ENCODE measurements around the gene PPM1H.

PPM1H gene

GRCh38 chr12:62613081-62613480 lies 321.9 kb downstream of the PPM1H start:
- no peaks in the 10 kb centered on the region for H3K36me3 ChIP-seq
- intact Hi-C loops (cut with DNase I; ENCODE audit: low total_unique reads) = no loop called here
- H3K27ac ChIP-seq = no peak overlapping the region
- peaks cover 0 to 8% (median 1%) of the 10 kb centered on the region in 4 donors for H3K4me1 ChIP-seq
- TF ChIP-seq, protein P1, sequence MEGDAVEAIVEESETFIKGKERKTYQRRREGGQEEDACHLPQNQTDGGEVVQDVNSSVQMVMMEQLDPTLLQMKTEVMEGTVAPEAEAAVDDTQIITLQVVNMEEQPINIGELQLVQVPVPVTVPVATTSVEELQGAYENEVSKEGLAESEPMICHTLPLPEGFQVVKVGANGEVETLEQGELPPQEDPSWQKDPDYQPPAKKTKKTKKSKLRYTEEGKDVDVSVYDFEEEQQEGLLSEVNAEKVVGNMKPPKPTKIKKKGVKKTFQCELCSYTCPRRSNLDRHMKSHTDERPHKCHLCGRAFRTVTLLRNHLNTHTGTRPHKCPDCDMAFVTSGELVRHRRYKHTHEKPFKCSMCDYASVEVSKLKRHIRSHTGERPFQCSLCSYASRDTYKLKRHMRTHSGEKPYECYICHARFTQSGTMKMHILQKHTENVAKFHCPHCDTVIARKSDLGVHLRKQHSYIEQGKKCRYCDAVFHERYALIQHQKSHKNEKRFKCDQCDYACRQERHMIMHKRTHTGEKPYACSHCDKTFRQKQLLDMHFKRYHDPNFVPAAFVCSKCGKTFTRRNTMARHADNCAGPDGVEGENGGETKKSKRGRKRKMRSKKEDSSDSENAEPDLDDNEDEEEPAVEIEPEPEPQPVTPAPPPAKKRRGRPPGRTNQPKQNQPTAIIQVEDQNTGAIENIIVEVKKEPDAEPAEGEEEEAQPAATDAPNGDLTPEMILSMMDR (IDR thresholded peaks at IDR 0.05) = no peak
- H3K4me3 ChIP-seq = no peak overlapping the region
- H3K9me3 ChIP-seq = no peaks in the 10 kb centered on the region
- no peak for DNase-seq
- no peaks in the 10 kb centered on the region for H3K27me3 ChIP-seq

GRCh38 chr12:62606654-62607053 lies 328.3 kb downstream of the PPM1H start:
- Histone ChIP-seq H3K9me3 (no peaks in the 10 kb centered on the region), H3K27me3 (no peaks in the 10 kb centered on the region), H3K27ac (no peak overlapping the region), H3K36me3 (no peaks in the 10 kb centered on the region), H3K4me1 (peaks cover 0 to 25% (median 6%) of the 10 kb centered on the region in 4 donors), H3K4me3 (no peak overlapping the region)
- no peak for DNase-seq
- intact Hi-C loops (cut with DNase I; ENCODE audit: low total_unique reads) = no loop called here
- TF ChIP-seq, protein P1 (IDR thresholded peaks at IDR 0.05) = no peak

- intact Hi-C loops (cut with DNase I; ENCODE audit: low total_unique reads) = no loop called here
- H3K4me3 ChIP-seq = no peak overlapping the region
- H3K27me3 ChIP-seq = no peaks in the 10 kb centered on the region
Observed at GRCh38 chr12:62605981-62606380, 329.0 kb downstream of the PPM1H start.

DNA sequence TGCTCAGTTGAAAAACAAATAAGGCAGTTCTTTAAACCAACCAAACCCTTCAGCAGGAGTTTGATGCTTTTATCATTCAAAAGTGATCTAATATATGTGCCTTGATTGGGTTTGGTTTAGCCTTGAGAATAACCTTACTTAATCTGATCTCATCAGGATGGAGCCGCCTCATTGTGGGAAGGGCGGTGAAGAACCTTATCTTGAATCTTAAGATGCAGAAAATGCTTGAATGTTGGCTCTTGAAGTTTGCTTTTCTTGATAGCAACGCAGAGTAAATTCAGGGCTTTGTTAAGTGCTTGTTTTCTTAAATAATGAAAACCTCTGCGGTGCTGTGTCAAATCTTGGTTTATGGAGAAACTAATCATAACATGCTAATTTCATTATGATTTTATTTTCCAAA lies 330.1 kb downstream of the PPM1H start:
- Histone ChIP-seq H3K4me3 (peak overlapping the region; percentile 81 to 87), H3K27ac (peak overlapping the region; percentile 13 to 99), H3K9me3 (no peaks in the 10 kb centered on the region), H3K27me3 (no peaks in the 10 kb centered on the region), H3K4me1 (peaks cover 0 to 28% (median 6%) of the 10 kb centered on the region in 4 donors), H3K36me3 (no peaks in the 10 kb centered on the region)
- intact Hi-C loops (cut with DNase I; ENCODE audit: low total_unique reads) = loop anchor here (5.0 kb wide), 1 partner anchor 187 kb away; no protein-coding TSS in a partner anchor
- TF ChIP-seq, protein P1 (IDR thresholded peaks at IDR 0.05) = no peak
- DNase-seq = no peak

More at GRCh38 chr12:62605981-62606380, 329.0 kb downstream of the PPM1H start:
- DNase-seq = no peak
- H3K9me3 ChIP-seq = no peaks in the 10 kb centered on the region
- no peaks in the 10 kb centered on the region for H3K36me3 ChIP-seq
- TF ChIP-seq, protein P1 (IDR thresholded peaks at IDR 0.05) = no peak
- no peak overlapping the region for H3K27ac ChIP-seq
- H3K4me1 ChIP-seq = peaks cover 0 to 28% (median 6%) of the 10 kb centered on the region in 4 donors

GRCh38 chr12:62604373-62604772 lies 330.6 kb downstream of the PPM1H start:
- Histone ChIP-seq H3K4me3 (peak overlapping the region; percentile 81 to 87), H3K27ac (peak overlapping the region; percentile 96 to 99), H3K9me3 (no peaks in the 10 kb centered on the region), H3K4me1 (peaks cover 0 to 24% (median 6%) of the 10 kb centered on the region in 4 donors), H3K27me3 (no peaks in the 10 kb centered on the region), H3K36me3 (no peaks in the 10 kb centered on the region)
- intact Hi-C loops (cut with DNase I; ENCODE audit: low total_unique reads) = loop anchor here (5.0 kb wide), 1 partner anchor 188 kb away; no protein-coding TSS in a partner anchor
- TF ChIP-seq, protein P1 (IDR thresholded peaks at IDR 0.05) = no peak
- no peak for DNase-seq

GRCh38 chr12:62603811-62604098 lies 331.2 kb downstream of the PPM1H start:
- Histone ChIP-seq H3K36me3 (no peaks in the 10 kb centered on the region), H3K9me3 (no peaks in the 10 kb centered on the region), H3K27me3 (no peaks in the 10 kb centered on the region), H3K4me3 (peak overlapping the region; percentile 81 to 87), H3K27ac (peak overlapping the region; percentile 96 to 99), H3K4me1 (peaks cover 0 to 24% (median 6%) of the 10 kb centered on the region in 4 donors)
- DNase-seq = no peak
- intact Hi-C loops (cut with DNase I; ENCODE audit: low total_unique reads) = loop anchor here (5.0 kb wide), 1 partner anchor 189 kb away; no protein-coding TSS in a partner anchor
- TF ChIP-seq, protein P1 (IDR thresholded peaks at IDR 0.05) = no peak
